Neural crest cell (in vitro differentiated cells): ENCODE data around the gene VAC14. TPM values are rescaled to one million over a fixed set of nuclear protein-coding genes. Genes with fewer than 3 reads are reported as not detected.
A peak's percentile ranks its signal among the peaks of the same experiment; 100 is the strongest.

Experiments
- DNase-seq: peaks from one replicate; pipeline ENCODE4 v3.0.0; 2021; ENCODE audit warnings: low read depth, mixed read lengths, low spot score
- H3K27ac Mint-ChIP-seq: one replicate; pipeline ENCODE4 v1.8.0; 2021; ENCODE audit warnings: mild to moderate bottlenecking, mixed read lengths; ENCODE audit not compliant: unreplicated experiment
- H3K27me3 Mint-ChIP-seq: 2 replicates; pipeline ENCODE4 v1.8.0; 2021; ENCODE audit warnings: low read depth, mild to moderate bottlenecking, mixed read lengths
- H3K36me3 Mint-ChIP-seq: 2 replicates; pipeline ENCODE4 v1.8.0; 2021; ENCODE audit warnings: low read depth, mild to moderate bottlenecking, mixed read lengths
- H3K4me1 Mint-ChIP-seq: 2 replicates; pipeline ENCODE4 v1.8.0; 2021; ENCODE audit warnings: mixed read lengths
- H3K4me3 Mint-ChIP-seq: one replicate; pipeline ENCODE4 v1.8.0; 2021; ENCODE audit warnings: mild to moderate bottlenecking, mixed read lengths
- H3K9me3 Mint-ChIP-seq: 2 replicates; pipeline ENCODE4 v1.8.0; 2021; ENCODE audit warnings: mixed read lengths
- CTCF ChIP-seq: fragments of 200-600 bp; sonication (generic); conservative IDR thresholded peaks from 2 replicates; pipeline ENCODE4 v1.5.0; 2021; ENCODE audit warnings: antibody characterized with exemption, mild to moderate bottlenecking
- total RNA-seq: library from RNA; stranded (reverse); gene quantifications from 2 replicates; pipeline ENCODE4 v1.2.1, GENCODE V29; 2021

The VAC14 gene
- total RNA-seq, 1 donor from 2014 or later, result 46.7 TPM

- H3K9me3 Mint-ChIP-seq, result no peaks in the 10 kb centered on the region
- H3K4me1 Mint-ChIP-seq, result peaks cover 34% of the 10 kb centered on the region
- DNase-seq, result peak; percentile 10
- H3K36me3 Mint-ChIP-seq, result peaks cover 14% of the 10 kb centered on the region
- TF ChIP-seq CTCF, result no peak
- H3K27me3 Mint-ChIP-seq, result no peaks in the 10 kb centered on the region
- H3K27ac Mint-ChIP-seq, result peak overlapping the region; percentile 94
- H3K4me3 Mint-ChIP-seq, result peak overlapping the region; percentile 62
Measured at GRCh38 chr16:70725024-70725911, 75.7 kb downstream of the VAC14 start.

- H3K4me1 Mint-ChIP-seq, result peaks cover 25% of the 10 kb centered on the region
- DNase-seq, result no peak
- no peaks in the 10 kb centered on the region for H3K27me3 Mint-ChIP-seq
- H3K36me3 Mint-ChIP-seq, result peaks cover 20% of the 10 kb centered on the region
- no peak overlapping the region for H3K4me3 Mint-ChIP-seq
- TF ChIP-seq CTCF, result no peak
- peaks cover 6% of the 10 kb centered on the region for H3K9me3 Mint-ChIP-seq
- peak overlapping the region; percentile 94 for H3K27ac Mint-ChIP-seq
Measured at GRCh38 chr16:70724146-70725023, 76.6 kb downstream of the VAC14 start.

GRCh38 chr16:70723740-70724145, 77.2 kb downstream of the VAC14 start:
- peaks cover 9% of the 10 kb centered on the region for H3K9me3 Mint-ChIP-seq
- H3K27me3 Mint-ChIP-seq, result no peaks in the 10 kb centered on the region
- H3K4me3 Mint-ChIP-seq, result no peak overlapping the region
- H3K27ac Mint-ChIP-seq, result no peak overlapping the region
- TF ChIP-seq CTCF, result no peak
- H3K4me1 Mint-ChIP-seq, result peaks cover 24% of the 10 kb centered on the region
- peaks cover 24% of the 10 kb centered on the region for H3K36me3 Mint-ChIP-seq
- DNase-seq, result no peak

GRCh38 chr16:70721202-70721963, 79.6 kb downstream of the VAC14 start:
- peaks cover 17% of the 10 kb centered on the region for H3K4me1 Mint-ChIP-seq
- H3K4me3 Mint-ChIP-seq, result no peak overlapping the region
- no peak for DNase-seq
- TF ChIP-seq CTCF, result no peak
- peaks cover 9% of the 10 kb centered on the region for H3K9me3 Mint-ChIP-seq
- no peaks in the 10 kb centered on the region for H3K27me3 Mint-ChIP-seq
- peaks cover 24% of the 10 kb centered on the region for H3K36me3 Mint-ChIP-seq
- peak overlapping the region; percentile 50 for H3K27ac Mint-ChIP-seq
